Muscle layer of duodenum (tissue), 2 donors: ENCODE measurements around the gene RIMKLA.

Experiments
- H3K27ac ChIP-seq: one replicate; pipeline ENCODE4 v1.7.0; 2013; ENCODE audit warnings: mild to moderate bottlenecking, low read length
- H3K27me3 ChIP-seq: one replicate; pipeline ENCODE4 v1.7.0; 2013; ENCODE audit warnings: low read depth, mild to moderate bottlenecking, control low read depth, low read length
- H3K36me3 ChIP-seq, 2 donors: one replicate each; pipeline ENCODE4 v1.7.0; 2013; ENCODE audit warnings: low read length in 2 of 2, control low read depth in 1 of 2, mild to moderate bottlenecking in 1 of 2; ENCODE audit not compliant: insufficient read depth in 2 of 2, control insufficient read depth in 1 of 2
- H3K4me1 ChIP-seq, 2 donors: one replicate each; pipeline ENCODE4 v1.7.0; 2013; ENCODE audit warnings: low read length in 2 of 2, mild to moderate bottlenecking in 2 of 2, control low read depth in 1 of 2, moderate library complexity in 1 of 2; ENCODE audit not compliant: insufficient read depth in 2 of 2, control insufficient read depth in 1 of 2
- H3K4me3 ChIP-seq, 2 donors: one replicate each; pipeline ENCODE4 v1.7.0; 2013; ENCODE audit warnings: low read length in 2 of 2, low read depth in 1 of 2, mild to moderate bottlenecking in 1 of 2
- H3K9me3 ChIP-seq, 2 donors: one replicate each; pipeline ENCODE4 v1.7.0; 2013; ENCODE audit warnings: low read length in 2 of 2, control low read depth in 1 of 2, mild to moderate bottlenecking in 1 of 2; ENCODE audit not compliant: control insufficient read depth in 1 of 2
- donor health status: healthy.

RIMKLA gene

DNA sequence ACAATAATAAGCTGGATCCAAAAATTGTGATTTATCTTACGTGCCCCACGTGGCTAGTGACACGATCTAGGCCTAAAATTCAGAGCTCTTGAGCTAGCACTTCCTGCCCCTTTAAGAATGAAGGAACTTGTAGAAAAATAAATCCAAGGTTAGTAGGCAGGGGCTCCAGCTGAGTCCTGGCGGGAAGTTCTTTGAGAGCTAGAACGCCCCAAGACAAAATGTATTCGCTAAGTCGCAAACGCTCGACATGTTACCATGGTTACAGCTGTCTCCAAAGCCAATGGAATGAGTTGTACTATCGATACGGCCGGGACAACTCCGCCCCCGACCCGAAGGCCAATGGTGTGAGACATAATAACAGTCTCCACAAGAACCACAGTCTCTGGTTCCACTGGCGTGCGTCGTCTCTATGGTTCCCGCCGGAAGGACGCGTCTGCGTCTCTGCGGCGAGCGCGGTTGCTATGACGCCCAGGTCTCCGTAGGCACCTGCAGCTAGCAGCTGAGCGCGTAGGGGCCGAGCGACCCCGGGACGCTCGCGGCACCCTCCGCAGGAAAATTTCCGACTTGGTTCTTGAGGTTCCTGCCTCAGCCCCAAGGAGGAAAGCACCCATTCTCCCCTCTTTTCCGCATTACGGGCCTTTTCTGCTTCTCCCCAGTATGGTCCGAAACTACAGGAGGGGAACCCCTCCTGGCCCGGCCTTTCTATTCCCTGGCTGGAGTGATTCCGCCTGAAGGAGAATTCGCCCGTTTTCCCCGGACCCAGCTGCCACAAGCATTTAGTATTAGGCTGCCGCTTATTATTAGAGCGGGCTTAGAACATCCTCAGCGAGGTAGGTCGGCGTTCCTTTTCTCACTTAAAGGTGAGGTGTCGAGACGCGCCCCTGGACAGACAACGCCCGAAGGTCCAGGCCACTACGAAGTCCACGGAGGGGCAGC is 82.5 kb downstream of the RIMKLA start, which contains the start of gene CCDC30:
Gene CCDC30, plus strand, starts transcription at position 459 of the 936 bp plus-strand sequence. CDS start 17,266 bp downstream, outside the sequence.
- H3K4me1 ChIP-seq = peaks cover 0 to 2% of the 10 kb centered on the region in 2 donors
- peaks cover 7 to 23% of the 10 kb centered on the region in 2 donors for H3K36me3 ChIP-seq
- H3K9me3 ChIP-seq = no peaks in the 10 kb centered on the region
- H3K27ac ChIP-seq = no peak within 1 kb of the TSS
- H3K27me3 ChIP-seq = no peaks in the 10 kb centered on the region
- H3K4me3 ChIP-seq = peak within 1 kb of the TSS; percentile 56 to 97

DNA sequence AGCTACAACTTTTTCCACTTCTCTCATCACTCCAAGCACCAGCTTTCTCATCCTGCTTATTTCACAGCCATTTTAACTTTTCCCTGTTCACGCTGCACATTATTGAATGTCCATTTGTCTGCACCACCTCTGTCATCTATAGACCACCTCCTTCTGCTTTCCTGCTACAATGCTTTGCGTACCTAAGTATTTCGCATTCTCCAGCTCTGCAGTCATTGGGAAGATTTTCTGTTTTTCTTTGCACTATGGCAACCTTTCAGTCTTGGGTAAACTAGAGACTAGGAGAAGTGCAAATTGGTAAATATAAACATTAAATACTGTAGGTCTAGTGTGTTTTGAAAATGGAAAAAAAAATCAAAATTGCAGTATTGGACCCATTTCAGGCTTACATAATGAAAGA is 83.3 kb downstream of the RIMKLA start:
- Histone ChIP-seq H3K9me3 (no peaks in the 10 kb centered on the region), H3K27ac (no peak overlapping the region), H3K36me3 (peaks cover 7 to 20% of the 10 kb centered on the region in 2 donors), H3K4me3 (peak overlapping the region; percentile 56 to 97), H3K4me1 (no peaks in the 10 kb centered on the region), H3K27me3 (no peaks in the 10 kb centered on the region)

DNA sequence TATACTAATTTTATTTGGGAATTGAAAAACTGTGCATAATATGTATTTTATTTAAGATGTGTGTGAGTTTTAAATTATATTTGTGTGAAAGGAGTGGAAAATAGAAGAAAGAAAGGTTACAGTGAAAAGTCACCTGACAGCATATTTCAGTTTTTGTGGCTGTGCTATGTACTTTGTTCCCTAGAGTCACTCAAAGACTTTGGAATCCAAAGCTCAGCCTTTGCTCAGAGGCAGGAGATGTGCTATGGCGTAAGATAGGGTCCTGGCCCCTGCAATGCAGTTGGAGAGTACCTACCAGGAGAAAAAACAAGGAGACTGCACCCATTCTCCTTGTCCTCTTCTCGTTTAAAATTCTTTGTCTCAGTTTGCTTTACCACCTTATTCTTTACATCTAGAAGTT is 85.4 kb downstream of the RIMKLA start:
- Histone ChIP-seq H3K9me3 (no peaks in the 10 kb centered on the region), H3K27ac (no peak overlapping the region), H3K4me1 (no peaks in the 10 kb centered on the region), H3K4me3 (no peak overlapping the region), H3K27me3 (no peaks in the 10 kb centered on the region), H3K36me3 (peaks cover 0 to under 1% of the 10 kb centered on the region in 2 donors)

DNA sequence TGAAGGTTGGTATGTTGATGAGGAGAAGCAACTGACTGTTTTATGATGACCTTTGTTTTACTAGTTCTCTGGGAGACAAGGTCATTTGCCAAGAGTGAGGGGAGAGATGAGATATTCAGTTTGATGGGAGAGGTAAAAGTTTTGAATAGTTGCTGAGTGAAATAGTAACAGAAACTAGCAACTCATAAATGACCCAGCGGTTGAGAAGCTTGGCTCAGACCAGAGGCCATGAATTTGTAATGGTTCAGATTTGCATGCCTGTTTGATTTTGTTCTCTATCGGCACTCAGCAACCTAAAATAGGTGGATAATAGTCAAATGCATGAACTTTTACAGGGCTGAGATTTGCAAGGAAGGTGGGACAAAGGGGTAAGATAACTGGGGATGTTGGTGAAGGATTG is 89.1 kb downstream of the RIMKLA start:
- H3K27me3 ChIP-seq = no peaks in the 10 kb centered on the region
- H3K4me1 ChIP-seq = no peaks in the 10 kb centered on the region
- no peak overlapping the region for H3K4me3 ChIP-seq
- no peaks in the 10 kb centered on the region for H3K36me3 ChIP-seq
- no peak overlapping the region for H3K27ac ChIP-seq
- H3K9me3 ChIP-seq = no peaks in the 10 kb centered on the region
